GM21390 (cell line): Measurements from ENCODE around the gene KCNJ2.

Source experiments
- ATAC-seq: cut with Tn5 transposase; IDR thresholded peaks from one replicate; pipeline ENCODE4 v1.9.1; 2021; ENCODE audit not compliant: unreplicated experiment

The KCNJ2 gene

DNA sequence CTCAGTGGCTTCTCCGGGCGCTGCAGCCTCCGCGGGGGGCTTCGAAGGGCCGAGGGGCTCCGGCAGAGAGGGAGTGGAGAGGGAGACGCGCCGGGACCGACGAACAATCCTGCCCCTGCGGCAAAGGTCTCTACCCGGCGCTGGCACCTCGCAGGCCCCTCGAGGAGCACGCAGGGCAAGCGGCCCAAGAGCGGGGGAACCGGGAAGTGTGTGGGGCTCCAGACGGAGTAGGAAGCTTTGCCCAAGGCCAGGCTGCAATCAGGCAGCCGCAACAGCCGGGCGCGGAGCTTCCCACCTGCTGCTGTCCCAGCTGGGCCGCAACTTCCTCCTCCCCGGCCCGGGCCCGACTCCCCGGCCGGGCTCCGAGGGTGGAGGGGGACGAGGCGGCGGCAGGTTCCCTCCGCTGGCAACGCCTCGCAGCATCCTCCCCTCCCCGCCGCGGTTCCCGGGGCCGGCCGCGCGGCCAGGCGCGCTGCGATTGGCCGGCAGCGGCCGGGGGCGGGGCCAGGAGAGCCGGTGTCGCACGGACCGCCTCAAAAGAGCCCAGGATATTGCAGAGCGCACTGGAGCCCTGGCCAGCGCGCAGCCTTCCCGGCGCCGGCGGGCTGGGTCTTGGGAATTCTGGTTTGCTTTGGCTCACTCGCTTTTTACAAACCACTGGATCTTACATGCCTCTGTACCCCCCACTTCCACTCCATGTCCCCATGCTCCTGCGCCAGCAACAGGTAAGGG is at the start of gene KCNJ2:
Gene KCNJ2, plus strand, starts transcription at position 556 of the 732 bp plus-strand sequence. CDS start 5,508 bp downstream, outside the sequence.
- ATAC-seq: peak; percentile 97

DNA sequence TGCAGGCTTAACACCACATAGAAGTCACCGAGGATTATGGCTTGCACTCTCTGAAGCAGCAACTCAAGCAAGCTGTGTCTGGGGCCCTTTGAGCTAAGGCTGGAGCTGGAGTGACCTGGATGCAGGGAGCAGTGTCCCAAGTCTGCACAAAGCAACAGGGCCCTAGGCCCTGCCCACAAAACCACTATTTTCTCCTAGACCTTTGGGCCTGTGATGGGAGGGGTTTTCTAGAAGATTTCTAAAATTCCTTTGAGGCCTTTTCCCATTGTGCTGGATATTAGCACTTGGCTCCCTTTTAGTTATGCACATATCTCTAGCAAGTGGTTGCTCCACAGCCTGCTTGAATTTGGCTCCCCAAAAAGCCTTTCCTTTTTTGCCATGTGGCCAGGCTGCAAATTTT is 49.8 kb upstream of the KCNJ2 start:
- ATAC-seq: no peak

DNA sequence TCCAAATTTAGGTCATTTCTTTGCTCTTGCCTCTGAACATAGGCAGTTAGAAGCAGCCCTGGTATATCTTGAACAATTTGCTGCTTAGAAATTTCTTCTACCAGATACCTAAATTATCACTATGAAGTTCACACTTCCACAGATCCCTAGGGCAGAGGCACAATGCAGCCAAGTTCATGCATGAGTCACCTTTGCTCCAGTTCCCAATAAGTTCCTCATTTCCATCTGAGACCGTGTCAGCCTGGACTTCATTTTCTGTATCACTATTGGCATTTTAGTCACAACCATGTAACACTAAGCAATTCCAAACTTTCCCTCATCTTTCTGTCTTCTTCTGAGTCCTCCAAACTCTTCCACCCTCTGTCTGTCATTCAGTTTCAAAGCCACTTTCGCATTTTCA is 49.3 kb upstream of the KCNJ2 start:
- ATAC-seq: no peak

DNA sequence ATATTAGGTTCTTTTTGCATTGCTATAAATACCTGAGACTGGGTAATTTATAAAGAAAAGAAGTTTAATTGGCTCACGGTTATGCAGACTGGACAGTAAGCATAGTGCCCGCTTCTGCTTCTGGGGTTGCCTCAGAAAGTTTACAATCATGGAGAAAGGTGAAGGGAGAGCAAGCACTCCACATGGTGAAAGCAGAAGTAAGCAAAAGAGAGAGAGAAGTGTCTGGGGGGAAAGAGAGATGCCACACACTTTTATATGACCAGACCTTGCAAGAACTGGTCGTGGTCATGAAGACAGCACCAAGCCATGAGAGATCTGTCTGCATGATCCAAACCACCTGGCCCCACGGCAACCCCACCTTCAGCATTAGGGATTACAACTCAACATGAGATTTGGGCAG is 48.9 kb upstream of the KCNJ2 start:
- no peak for ATAC-seq

DNA sequence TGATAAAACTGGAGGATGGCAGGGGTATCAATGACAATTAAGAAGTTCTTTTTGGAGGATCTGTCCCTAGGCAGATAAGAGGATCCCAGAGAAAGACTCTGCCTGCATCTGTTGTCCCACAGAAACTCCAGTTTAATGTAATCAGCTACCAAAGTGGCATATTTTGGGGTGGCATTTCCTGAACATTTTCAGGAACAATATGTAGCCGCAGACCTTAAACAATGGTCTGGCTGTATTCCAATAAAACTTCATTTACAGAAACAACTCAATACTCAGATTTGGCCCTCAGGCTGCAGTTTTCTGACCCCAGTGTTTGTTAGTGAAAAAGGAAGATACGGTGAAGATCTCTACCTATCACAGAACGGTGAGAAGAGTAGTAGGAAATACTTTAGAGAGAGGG is 48.2 kb upstream of the KCNJ2 start:
- no peak for ATAC-seq

DNA sequence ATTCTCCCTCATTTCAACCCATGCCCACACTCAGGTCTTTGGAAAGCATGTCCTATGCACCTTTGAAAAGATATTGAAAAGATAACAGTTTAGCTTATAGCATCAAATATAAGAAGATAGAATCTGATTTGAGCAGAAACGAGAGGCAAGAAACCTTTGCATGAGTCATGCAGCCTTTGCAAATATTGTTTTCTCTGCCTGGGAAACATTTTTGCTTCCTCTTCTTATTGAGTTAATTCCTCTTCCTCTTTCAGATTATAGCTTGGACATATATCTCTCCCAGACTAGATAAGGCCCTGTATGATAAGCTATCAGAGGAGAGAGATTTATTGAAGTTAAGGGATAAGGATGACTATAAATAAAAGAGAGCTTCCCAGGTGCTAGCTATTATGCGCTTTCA is 46.1 kb upstream of the KCNJ2 start:
- no peak for ATAC-seq

DNA sequence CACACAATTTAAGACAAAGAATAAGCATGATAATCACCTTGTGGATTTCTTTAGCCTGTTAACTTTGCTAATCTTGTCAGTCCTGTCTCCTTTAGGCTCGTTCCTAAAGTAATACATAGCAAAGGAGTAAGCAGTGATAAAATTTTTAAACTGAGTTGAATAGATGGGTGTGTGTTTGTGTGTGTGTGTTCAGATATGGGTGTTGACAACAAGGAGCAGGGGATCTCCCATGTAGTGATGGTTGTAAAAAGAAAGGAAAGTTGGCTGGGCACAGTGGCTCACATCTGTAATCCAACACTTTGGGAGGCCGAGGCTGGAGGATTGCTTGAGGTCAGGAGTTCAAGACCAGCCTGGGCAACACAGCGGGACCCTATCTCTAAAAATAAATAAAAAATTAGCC is 44.6 kb upstream of the KCNJ2 start:
- no peak for ATAC-seq

DNA sequence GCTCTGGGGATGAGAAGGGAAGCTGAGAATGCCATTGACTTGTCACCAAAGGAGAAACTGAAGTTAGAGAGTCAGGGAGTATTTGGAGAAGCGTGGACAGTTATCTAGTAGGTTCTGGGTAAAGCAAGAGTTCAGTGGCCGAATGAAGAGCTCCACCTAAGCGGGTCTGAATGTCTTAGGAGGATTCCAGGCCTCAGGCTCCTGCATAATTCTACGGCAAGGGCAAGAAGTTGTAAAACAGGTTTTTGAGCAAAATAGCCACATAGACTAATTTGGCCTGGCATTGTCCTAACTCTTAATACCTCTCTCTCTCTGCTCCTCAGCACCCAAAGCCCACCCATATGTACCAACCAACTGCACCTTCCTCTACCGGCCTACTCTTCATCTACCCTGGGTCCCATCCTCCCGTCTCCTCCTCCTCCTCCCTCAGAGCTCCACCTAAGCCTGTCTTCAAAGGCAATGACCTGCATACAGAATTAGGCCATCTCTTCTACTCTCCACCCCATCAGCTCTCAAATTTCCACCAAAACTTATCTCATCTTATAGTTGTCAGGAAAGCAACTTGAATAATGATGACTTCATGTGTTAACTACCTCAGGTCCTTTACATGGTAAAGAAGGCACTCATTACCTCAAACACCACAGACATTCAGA is 42.0 kb upstream of the KCNJ2 start:
- ATAC-seq: no peak

DNA sequence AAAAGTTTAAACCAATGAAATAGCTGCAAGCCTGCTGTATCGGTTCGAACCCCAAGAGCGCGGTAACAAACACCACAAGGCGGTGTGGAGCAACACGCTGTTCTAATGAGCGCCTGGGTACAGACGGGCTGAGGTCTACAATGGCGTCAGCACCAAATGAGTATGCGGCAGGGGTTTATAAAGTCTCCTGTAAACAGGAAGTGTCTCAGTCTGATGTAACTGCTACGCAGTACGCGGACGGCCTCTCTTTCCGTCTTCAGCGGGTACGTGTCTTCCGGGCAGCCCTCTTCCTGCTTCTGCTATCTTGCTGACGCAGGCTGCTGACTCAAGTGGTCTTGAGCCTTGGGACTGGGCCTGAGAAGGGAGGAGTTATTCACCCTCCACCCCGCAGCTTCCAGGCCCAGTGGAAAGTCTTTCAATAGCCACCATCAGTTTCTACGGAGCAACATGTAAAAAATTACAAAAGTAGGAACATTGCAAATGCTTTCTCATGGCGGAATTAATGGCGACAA is 40.5 kb upstream of the KCNJ2 start:
- no peak for ATAC-seq

DNA sequence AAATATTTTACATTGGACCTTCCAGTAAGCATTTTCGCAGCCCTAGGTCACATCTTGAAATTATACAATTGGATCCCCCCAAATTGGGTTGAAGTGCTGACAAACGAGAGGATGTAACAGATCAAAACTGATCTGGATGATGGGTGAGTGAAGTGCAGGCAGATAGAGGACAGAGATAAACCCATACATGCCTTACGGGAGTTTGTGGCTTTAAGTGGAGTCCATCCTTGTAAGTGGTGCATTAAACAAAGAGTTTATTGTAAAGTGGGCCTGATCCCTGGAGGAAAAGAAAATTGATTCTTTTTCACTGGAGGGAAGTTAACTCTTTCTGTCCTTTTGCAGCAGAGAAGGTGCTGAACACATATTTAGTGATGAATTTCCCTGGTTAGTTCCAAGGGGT is 39.0 kb upstream of the KCNJ2 start:
- ATAC-seq: no peak

DNA sequence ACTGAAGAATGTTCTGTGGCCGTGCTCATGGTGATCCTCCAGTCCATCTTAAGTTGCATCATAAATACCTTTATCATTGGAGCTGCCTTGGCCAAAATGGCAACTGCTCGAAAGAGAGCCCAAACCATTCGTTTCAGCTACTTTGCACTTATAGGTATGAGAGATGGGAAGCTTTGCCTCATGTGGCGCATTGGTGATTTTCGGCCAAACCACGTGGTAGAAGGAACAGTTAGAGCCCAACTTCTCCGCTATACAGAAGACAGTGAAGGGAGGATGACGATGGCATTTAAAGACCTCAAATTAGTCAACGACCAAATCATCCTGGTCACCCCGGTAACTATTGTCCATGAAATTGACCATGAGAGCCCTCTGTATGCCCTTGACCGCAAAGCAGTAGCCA is 36.8 kb upstream of the KCNJ2 start:
- ATAC-seq: no peak

DNA sequence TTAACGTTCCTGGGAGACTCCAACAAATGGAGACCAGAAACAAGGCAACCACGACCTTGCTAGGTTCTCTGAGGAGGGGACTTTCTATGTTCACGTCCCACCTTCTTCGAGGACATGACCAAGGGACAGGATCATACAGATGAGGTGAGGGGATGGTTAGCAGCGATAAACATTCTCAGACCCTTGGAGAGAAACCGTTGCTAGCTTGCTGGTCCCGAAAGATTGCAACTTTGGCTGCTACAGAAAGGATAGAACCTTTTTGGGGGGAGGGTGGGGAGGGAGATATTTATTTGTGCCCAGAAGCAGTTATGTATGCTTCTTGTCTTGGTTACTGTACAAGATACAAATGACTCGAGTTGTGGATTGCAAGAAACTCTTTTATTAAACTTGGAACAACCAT is 35.3 kb upstream of the KCNJ2 start:
- no peak for ATAC-seq

DNA sequence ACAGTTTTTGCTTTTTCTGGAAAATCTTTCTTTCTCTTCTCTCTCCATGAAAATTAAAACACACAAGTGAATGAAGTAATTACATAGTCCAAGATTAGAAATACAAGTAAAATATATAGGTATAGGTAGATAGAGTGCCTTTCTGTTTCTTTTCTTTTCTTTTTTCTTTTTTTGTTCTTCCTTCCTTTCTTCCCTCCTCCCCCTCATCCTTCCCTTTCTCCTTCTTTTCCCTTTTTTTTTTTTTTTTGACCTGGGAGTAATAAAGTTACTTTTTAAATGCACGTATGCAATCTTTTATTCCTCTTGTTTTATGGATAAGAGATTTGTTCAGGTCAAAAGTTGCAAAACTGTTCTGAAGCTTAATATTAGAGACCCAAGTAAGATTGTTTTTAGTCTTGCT is 34.6 kb upstream of the KCNJ2 start:
- no peak for ATAC-seq

DNA sequence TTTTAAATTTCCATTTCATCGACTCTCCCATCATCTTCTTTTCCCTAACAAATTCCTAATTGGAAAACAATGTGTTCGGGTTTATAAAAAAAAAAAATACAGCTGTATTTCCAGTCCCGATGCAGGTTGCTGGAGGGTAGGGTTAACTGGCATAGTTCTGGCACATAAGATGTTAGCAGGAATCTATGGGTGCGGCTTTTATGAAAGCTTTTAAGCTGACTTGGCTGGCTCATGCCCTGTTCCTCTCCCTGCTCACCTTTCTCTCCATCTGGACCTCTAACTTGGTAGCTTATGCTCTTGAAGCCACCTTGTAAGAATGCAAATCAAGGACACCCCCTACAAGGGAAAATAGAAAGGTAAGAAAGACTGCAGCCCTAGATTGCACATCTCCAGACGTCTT is 33.2 kb upstream of the KCNJ2 start:
- ATAC-seq: no peak

DNA sequence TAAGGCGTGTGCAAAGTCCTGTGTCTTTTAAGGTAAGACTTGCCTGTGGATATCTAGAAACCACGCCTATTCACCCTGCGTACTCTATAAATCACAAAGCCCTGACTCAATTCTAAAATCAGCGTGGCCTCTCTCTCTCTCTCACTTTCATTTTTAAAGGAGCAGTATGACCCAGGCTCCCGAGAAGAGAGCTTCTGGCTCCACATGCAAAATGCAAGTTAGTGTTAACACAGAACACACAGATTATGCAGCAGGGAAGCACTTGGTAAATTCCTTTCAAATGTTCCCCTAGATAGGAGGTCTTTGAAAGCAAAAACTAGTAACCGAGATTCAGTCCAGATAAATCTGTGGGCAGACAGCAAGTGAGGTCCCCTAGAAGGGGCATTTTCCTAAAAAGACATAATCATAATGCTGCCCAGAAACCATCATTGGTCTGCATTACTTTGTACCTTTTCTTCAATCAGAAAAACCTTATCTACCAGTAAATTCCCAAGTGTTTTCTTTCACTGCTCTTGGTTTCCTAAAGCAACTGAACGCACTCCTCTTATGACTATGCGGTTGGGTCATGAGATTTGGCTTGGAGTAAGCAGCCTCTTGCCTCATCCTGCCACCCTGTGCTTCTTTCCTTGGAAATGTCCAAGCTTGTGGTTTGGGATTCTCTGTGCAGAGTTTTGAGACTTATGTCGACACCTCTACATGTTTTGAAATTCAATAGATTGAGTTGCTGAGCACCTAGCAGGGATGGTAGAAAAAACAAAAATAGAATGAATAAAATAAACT is 31.7 kb upstream of the KCNJ2 start:
- ATAC-seq: peak; percentile 100

DNA sequence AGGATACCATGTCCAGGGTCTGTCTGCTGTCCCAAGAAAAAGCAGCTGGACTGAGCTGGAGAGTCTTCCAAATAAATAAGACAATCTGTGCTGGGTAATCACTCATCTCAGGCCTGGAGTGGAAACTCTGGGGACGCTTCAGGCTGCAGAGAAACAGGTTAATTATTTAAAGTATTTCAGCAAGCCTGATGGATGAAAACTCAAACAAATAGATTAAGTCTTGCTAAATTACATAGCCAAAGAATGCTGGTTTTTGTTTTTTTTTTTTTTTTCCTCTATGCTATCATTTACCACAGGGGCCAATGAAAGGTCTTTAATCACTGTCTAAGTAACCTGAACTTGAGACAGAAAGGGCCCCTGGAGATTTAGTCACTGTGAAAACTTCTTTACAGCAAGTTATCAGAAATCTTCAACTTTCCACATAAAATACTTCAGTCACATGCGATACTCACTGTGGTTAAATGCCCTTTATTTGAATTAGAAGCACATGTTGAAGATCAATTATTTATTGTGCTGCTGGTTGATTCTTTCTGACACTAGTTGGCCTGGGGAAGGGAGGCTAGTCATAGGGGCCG is 31.0 kb upstream of the KCNJ2 start:
- no peak for ATAC-seq

DNA sequence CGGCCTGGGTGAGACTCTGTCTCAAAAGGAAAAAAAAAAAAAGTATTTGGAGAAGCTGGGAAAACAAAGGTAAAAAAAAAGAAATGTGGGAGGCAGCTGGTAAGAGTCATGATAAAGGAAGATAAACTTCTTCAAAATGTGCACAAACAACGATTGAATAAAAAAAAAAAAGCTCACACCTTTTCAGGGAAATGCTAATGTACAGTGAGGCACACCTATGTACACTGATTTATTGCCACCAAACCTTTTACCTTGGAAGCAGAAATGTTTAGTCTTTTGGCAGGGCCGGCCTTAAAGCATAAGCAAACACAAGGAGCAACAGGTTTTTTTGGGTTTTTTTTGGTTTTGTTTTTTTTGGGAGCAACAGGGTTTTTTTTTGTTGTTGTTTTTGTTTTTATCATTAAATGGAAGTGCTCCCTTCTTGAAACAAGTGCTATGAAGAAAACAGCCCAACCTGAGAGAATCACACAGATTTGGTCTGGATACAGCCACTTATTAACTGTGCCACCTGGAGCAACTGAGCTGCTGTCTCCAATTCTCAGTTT is 29.8 kb upstream of the KCNJ2 start:
- no peak for ATAC-seq

DNA sequence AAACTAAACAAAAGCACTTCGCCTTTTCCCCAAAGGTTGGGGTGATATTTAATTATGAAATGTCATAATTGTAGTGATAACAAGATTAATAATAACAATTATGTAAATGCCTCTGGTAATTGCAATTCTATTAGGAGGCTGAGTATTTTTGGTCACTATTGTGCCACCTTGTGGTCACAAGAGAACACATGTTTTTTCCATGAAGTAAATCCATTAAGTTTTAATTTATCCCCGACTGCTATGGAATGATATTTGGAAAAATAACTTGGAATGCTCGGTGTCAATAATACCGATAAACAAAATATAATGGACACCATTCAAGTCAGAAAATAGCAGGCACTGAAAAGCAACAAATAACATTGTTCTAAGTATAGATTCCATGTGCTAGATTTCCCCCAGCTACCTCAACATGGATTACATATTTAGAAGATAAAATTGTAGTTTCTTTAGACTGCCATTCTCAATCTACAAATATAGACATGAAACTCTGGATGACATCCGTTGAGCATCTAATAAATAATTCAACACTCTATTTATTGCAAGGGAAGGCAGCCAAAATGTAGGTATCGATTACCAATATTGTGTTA is 25.0 kb upstream of the KCNJ2 start:
- ATAC-seq: no peak

DNA sequence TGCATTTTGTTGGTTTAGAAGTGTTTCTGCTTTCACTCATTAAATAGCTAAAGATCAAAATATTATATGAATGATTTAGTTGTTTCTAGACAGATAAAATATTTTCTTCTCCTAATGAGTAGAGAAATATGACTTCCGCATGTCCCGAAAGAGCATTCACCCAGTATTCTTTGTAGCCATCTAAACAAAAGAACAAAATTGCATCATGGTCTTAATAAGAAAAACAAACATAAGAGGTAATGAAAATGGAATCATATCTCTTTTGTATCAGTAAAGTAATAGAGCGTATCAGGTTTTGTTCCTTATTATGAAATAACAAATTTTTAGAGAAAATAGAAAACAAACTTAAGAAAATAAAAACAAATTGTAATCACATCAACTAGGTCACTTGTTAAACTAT is 16.1 kb upstream of the KCNJ2 start:
- no peak for ATAC-seq

DNA sequence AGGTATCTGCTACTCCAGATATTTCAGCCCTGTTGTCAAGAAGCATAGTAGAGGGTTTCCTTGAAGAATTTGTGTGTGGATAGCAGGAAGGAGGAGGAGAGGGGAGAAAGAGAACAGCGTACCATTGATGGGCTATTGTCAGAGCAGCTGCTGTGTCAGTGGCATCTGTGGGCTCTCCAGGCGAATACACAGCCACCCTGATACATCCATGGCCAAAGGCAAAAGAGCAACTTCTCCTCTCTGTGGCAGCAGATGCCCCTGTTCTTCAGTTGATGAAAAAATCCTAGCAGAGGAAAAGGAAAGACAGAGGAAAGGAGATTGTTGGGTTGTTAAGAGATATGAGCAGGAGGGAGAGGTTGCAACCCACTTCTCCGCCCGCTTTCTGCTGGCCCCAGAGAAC is 12.2 kb upstream of the KCNJ2 start:
- ATAC-seq: no peak

DNA sequence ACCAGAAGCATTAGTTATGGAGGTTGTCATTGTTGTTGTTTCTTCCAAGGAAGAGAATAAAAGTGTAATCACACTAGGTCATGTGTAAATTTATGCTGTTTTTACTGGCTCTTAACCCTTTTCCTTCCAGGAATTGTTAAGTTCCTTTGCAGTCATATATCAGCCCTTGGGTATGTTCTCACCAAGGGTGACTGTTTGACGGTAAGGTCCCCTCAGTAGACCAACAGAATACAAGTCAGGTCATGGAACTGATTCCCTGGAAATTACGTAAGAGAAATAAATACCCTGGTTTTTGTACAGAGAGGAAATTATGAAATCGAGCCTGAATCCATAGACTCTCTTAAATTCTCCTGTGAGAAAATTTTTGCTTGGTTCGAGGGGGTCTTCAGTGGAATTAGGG is 11.2 kb upstream of the KCNJ2 start:
- no peak for ATAC-seq
